Stomach (tissue), 19 donors: ENCODE measurements around the gene IL2. TPM values are rescaled to one million over a fixed set of nuclear protein-coding genes. Genes with fewer than 3 reads are reported as not detected.

Source experiments
- DNase-seq, 2 donors: peaks; one replicate each; pipeline versions ENCODE4 v3.0.0 to v3.0.0-alpha.2; 2013 to 2019
- H3K27ac ChIP-seq, 5 donors: fragments of 200-600 bp in 4 of 5; sonication (generic) in 4 of 5; one replicate each; pipeline ENCODE4 v1.5.1; 2013 to 2019; ENCODE audit warnings: mild to moderate bottlenecking in 1 of 5, moderate library complexity in 1 of 5
- H3K27me3 ChIP-seq, 3 donors: fragments of 200-600 bp; sonication (generic); one replicate each; pipeline ENCODE4 v1.5.1; 2017 to 2019; ENCODE audit warnings: mixed run types in 1 of 3
- H3K36me3 ChIP-seq, 4 donors: fragments of 200-600 bp; sonication (generic); 1 replicate in 3 of 4; 2 replicates in 1 of 4; pipeline ENCODE4 v1.5.1; 2016 to 2019
- H3K4me1 ChIP-seq, 4 donors: fragments of 200-600 bp; sonication (generic); one replicate each; pipeline ENCODE4 v1.5.1; 2016 to 2019
- H3K4me3 ChIP-seq, 4 donors: fragments of 200-600 bp; sonication (generic) in 3 of 4; one replicate each; pipeline ENCODE4 v1.5.1; 2016 to 2019; ENCODE audit warnings: mild to moderate bottlenecking in 1 of 4
- H3K9me3 ChIP-seq, 4 donors: fragments of 200-600 bp; sonication (generic); one replicate each; pipeline ENCODE4 v1.5.1; 2016 to 2019
- EP300 ChIP-seq: sonication (generic); formaldehyde crosslinking; IDR thresholded peaks from one replicate; pipeline ENCODE4 v1.6.1; 2017; ENCODE audit warnings: antibody characterized with exemption
- POLR2A ChIP-seq, 4 donors: fragments of 450-650 bp; IDR thresholded peaks; one replicate each; pipeline ENCODE4 v1.6.1; 2016; ENCODE audit warnings: antibody characterized with exemption in 4 of 4, control low read depth in 2 of 4, mild to moderate bottlenecking in 1 of 4, moderate library complexity in 1 of 4
- POLR2AphosphoS5 ChIP-seq, 3 donors: sonication (generic); formaldehyde crosslinking; IDR thresholded peaks; one replicate each; pipeline ENCODE4 v1.6.1; 2016; ENCODE audit warnings: antibody characterized with exemption in 3 of 3
- WGBS, 5 donors: extraction: QIAGEN DNeasy Blood & Tissue Kit in 3 of 5; methylation state at CpG; one replicate each; pipeline versions ENCODE4 v1.1.5 to v1.1.7; 2013 to 2018; 5-methylcytosine and 5-hydroxymethylcytosine counted together
- intact Hi-C: fragments of 100-400 bp; cut with DNase I; formaldehyde crosslinking; loops from one replicate; pipeline ENCODE4 v1.15.1; 2023; ENCODE audit warnings: low total_unique reads
- long read RNA-seq, 10 donors: transcript quantifications; one replicate each; lab custom pipeline, GENCODE V29; 2026
- polyA plus RNA-seq, 3 donors: library from polyadenylated mRNA; stranded (reverse); fragments of 200-250 nt; gene quantifications; one replicate each; pipeline ENCODE4 v1.2.3, GENCODE V29; 2013
- total RNA-seq, 5 donors: library from RNA; depleted of rRNA; stranded (reverse); fragments of >200 nt; gene quantifications; one replicate each; pipeline versions ENCODE4 v1.1.0 to v1.2.3, GENCODE V29; 2014 to 2016
- TF ChIP-seq, protein P1 (sequence below), 7 experiments: fragments of 450-650 bp in 4 of 7; fragments of 200-600 bp in 3 of 7; sonication (generic) in 3 of 7; IDR thresholded peaks; one replicate each; pipeline ENCODE4 v1.5.1; 2016 to 2019; ENCODE audit warnings: antibody characterized with exemption in 7 of 7, control low read depth in 2 of 7, mild to moderate bottlenecking in 1 of 7
- donor health status: healthy with polysubstance abuse.
- donor health status: Bipolar disorder and iron deficiency.
- donor health status: healthy.

IL2 gene
- total RNA-seq (1 to 10 TPM in 1 of 5 donors, not detected in 4; 1.5 TPM), polyA plus RNA-seq (not detected)
- long read RNA-seq, donor 1 = 0 reads
- long read RNA-seq, donor 2 = 0 reads
- long read RNA-seq, donor 3 = 0 reads
- long read RNA-seq, donor 4 = 0 reads
- long read RNA-seq, donor 5 = 0 reads
- long read RNA-seq, donor 6 = 0 reads
- long read RNA-seq, donor 7 = 0 reads
- long read RNA-seq, donor 8 = 0 reads
- long read RNA-seq, donor 9 = 0 reads
- long read RNA-seq, donor 10 = 0 reads

DNA sequence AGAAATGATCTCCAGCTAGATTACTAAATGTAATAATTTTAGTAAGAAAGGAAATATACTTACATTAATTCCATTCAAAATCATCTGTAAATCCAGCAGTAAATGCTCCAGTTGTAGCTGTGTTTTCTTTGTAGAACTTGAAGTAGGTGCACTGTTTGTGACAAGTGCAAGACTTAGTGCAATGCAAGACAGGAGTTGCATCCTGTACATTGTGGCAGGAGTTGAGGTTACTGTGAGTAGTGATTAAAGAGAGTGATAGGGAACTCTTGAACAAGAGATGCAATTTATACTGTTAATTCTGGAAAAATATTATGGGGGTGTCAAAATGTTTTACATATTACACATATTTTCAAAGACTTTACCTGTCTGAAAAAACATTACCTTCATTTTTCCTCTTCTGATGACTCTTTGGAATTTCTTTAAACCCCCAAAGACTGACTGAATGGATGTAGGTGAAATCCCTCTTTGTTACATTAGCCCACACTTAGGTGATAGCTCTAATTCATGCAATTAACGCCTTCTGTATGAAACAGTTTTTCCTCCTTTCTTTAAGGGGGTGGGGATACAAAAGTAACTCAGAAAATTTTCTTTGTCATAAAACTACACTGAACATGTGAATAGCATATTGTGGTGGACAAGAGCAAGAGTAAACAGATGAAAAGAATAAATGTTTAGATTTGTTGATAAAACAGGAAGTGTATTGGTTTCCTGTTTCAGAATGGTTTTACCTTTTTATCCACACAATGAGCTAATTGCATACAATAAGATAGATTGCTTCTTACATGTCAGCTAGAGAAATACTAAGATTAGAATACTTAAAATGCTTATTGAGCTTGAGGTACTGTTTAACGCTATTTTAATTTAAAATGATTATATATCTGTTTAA lies at the start of gene IL2:
Gene IL2, minus strand, starts transcription at position 495 of the 886 bp plus-strand sequence. Its CDS starts 285 bp downstream, at position 210.
- TF ChIP-seq POLR2A (IDR thresholded peaks at IDR 0.05) = no peak
- H3K4me1 ChIP-seq = no peaks in the 10 kb centered on the region
- no peak for DNase-seq
- H3K36me3 ChIP-seq = no peaks in the 10 kb centered on the region
- no peak within 1 kb of the TSS for H3K4me3 ChIP-seq
- WGBS, 5 donors = 29 to 45% (median 31%) methylated on average over 2 of the region's 2 CpGs
- H3K9me3 ChIP-seq = no peaks in the 10 kb centered on the region
- H3K27me3 ChIP-seq = no peaks in the 10 kb centered on the region
- intact Hi-C loops = no loop called here
- H3K27ac ChIP-seq = no peak within 1 kb of the TSS

GRCh38 chr4:122503214-122503613 lies 46.7 kb upstream of the IL2 start:
- H3K4me1 ChIP-seq = peaks cover 0 to 4% (median 2%) of the 10 kb centered on the region in 4 donors
- no peaks in the 10 kb centered on the region for H3K36me3 ChIP-seq
- intact Hi-C loops = no loop called here
- H3K4me3 ChIP-seq = no peak overlapping the region
- no peak overlapping the region for H3K27ac ChIP-seq
- TF ChIP-seq EP300 (no peak), POLR2A (IDR thresholded peaks at IDR 0.05) (no peak), POLR2AphosphoS5 (IDR thresholded peaks at IDR 0.05) (no peak)
- TF ChIP-seq, protein P1, sequence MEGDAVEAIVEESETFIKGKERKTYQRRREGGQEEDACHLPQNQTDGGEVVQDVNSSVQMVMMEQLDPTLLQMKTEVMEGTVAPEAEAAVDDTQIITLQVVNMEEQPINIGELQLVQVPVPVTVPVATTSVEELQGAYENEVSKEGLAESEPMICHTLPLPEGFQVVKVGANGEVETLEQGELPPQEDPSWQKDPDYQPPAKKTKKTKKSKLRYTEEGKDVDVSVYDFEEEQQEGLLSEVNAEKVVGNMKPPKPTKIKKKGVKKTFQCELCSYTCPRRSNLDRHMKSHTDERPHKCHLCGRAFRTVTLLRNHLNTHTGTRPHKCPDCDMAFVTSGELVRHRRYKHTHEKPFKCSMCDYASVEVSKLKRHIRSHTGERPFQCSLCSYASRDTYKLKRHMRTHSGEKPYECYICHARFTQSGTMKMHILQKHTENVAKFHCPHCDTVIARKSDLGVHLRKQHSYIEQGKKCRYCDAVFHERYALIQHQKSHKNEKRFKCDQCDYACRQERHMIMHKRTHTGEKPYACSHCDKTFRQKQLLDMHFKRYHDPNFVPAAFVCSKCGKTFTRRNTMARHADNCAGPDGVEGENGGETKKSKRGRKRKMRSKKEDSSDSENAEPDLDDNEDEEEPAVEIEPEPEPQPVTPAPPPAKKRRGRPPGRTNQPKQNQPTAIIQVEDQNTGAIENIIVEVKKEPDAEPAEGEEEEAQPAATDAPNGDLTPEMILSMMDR (IDR thresholded peaks at IDR 0.05) = no peak
- no peaks in the 10 kb centered on the region for H3K27me3 ChIP-seq
- 49 to 55% (median 52%) methylated on average over 3 of the region's 3 CpGs for WGBS, 5 donors
- no peak for DNase-seq
- H3K9me3 ChIP-seq = no peaks in the 10 kb centered on the region

DNA sequence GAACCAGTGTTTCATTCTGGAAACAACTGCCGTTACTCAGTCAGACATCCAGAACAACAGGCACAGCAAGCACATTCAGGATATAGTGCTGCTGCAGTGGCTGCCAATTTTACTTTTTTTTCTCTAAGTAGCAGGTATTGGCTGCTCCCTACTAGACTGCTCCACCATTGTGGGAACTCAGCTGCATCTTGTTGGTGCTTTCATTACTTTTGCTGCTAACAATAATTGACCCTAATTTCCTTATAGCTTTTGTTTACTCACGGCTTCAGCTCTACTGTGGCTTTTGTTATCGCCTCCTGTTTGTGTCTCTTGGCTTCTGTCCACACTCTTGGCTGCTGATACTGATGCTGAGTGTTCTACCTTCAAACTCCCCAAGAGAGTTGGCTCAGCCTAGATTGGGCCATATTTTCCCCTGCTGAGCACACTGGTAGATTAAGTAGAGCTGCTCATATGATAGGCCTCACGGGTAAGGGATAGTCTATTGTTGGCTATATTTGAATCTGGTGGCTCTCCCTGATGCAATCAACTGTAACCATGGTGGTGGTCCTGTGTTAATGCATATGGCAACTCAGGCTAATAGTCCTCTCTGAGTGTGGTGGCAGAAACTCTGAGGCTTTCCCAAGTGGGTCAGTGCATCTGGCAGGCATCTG lies 44.5 kb upstream of the IL2 start:
- peak in 1 of 2 donors; percentile 76 for DNase-seq
- no peaks in the 10 kb centered on the region for H3K9me3 ChIP-seq
- no peak overlapping the region for H3K4me3 ChIP-seq
- WGBS, 5 donors = 22 to 53% (median 33%) methylated on average over 4 of the region's 4 CpGs
- TF ChIP-seq, protein P1 (IDR thresholded peaks at IDR 0.05) = no peak
- TF ChIP-seq POLR2AphosphoS5 (IDR thresholded peaks at IDR 0.05) (peak in 1 of 3 donors; percentile 67), EP300 (no peak), POLR2A (IDR thresholded peaks at IDR 0.05) (no peak)
- H3K4me1 ChIP-seq = peaks cover 0 to 4% (median 2%) of the 10 kb centered on the region in 4 donors
- peak overlapping the region in 1 of 5 donors; percentile 13 for H3K27ac ChIP-seq
- H3K36me3 ChIP-seq = no peaks in the 10 kb centered on the region
- intact Hi-C loops = no loop called here
- H3K27me3 ChIP-seq = no peaks in the 10 kb centered on the region

DNA sequence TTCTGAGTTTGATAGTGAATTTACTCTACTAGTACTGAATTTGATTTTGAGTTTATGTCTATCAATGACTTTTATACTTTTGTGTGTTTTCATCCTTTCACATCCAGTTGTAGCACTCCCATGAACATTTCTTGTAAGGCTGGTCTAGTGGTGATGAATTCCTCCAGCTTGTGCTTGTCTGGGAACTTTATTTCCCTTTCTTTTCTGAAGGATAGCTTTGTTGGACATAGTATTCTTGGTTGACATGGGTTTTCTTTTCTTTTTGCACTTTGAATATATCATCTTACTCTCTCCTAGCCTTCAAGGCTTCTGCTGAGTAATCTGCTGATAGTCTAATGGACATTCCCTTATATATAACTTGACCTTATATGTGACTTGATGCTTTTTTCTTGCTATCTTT lies 32.5 kb upstream of the IL2 start:
- H3K27ac ChIP-seq = no peak overlapping the region
- no peak for DNase-seq
- H3K4me1 ChIP-seq = no peaks in the 10 kb centered on the region
- H3K27me3 ChIP-seq = no peaks in the 10 kb centered on the region
- peaks cover 0 to 50% (median 32%) of the 10 kb centered on the region in 4 donors for H3K9me3 ChIP-seq
- no peak overlapping the region for H3K4me3 ChIP-seq
- intact Hi-C loops = no loop called here
- H3K36me3 ChIP-seq = no peaks in the 10 kb centered on the region
- TF ChIP-seq POLR2AphosphoS5 (IDR thresholded peaks at IDR 0.05) (no peak), EP300 (no peak), POLR2A (IDR thresholded peaks at IDR 0.05) (no peak)
- TF ChIP-seq, protein P1 (IDR thresholded peaks at IDR 0.05) = no peak
